Measurements from ENCODE around the gene INPP4A. TPM values are rescaled to one million over a fixed set of nuclear protein-coding genes. Genes with fewer than 3 reads are reported as not detected.

The INPP4A gene
- total RNA-seq, 4 donors from 2014 or later = 7.4 to 17.9 (median 9.4) TPM

- WGBS, 2 donors = 75 to 78% methylated on average over 10 of the region's 10 CpGs
- H3K36me3 ChIP-seq = peaks cover 0 to 54% (median 0%) of the 10 kb centered on the region in 3 donors
- H3K9me3 ChIP-seq = no peaks in the 10 kb centered on the region
- DNase-seq = no peak
- H3K27me3 ChIP-seq = no peaks in the 10 kb centered on the region
- intact Hi-C loops (cut with DNase I) = no loop called here
- no peaks in the 10 kb centered on the region for H3K4me1 ChIP-seq
- H3K4me3 ChIP-seq = no peak overlapping the region
- TF ChIP-seq POLR2A (IDR thresholded peaks at IDR 0.05) (no peak), CTCF (IDR thresholded peaks at IDR 0.05) (no peak)
- H3K27ac ChIP-seq = no peak overlapping the region
Observed at GRCh38 chr2:98637401-98638147, 192.9 kb downstream of the INPP4A start.

GRCh38 chr2:98643496-98644100 lies 198.9 kb downstream of the INPP4A start:
- 84 to 91% methylated on average over 5 of the region's 5 CpGs for WGBS, 2 donors
- peaks cover 0 to 25% (median 0%) of the 10 kb centered on the region in 3 donors for H3K36me3 ChIP-seq

More at GRCh38 chr2:98643496-98644100, 198.9 kb downstream of the INPP4A start:
- no peak for DNase-seq
- H3K9me3 ChIP-seq = no peaks in the 10 kb centered on the region
- H3K27me3 ChIP-seq = no peaks in the 10 kb centered on the region
- no peak overlapping the region for H3K4me3 ChIP-seq
- no peak for TF ChIP-seq CTCF (IDR thresholded peaks at IDR 0.05)
- no peak for TF ChIP-seq POLR2A (IDR thresholded peaks at IDR 0.05)
- H3K4me1 ChIP-seq = no peaks in the 10 kb centered on the region
- H3K27ac ChIP-seq = no peak overlapping the region
- intact Hi-C loops (cut with DNase I) = no loop called here

Other genes starting within 250 kb of the INPP4A start
- gene CNGA3, start 98.4 kb upstream of the INPP4A start, total RNA-seq = under 1 TPM in 3 of 4 donors, not detected in 1; 0.44 to 0.57 (median 0.48) TPM
- 10 to 100 TPM; 15.5 to 37.8 (median 19.4) TPM for gene COA5, start 163.7 kb downstream of the INPP4A start, total RNA-seq
- 10 to 100 TPM; 18.3 to 49.4 (median 36.3) TPM for gene UNC50, start 163.7 kb downstream of the INPP4A start, total RNA-seq

Data from esophagus squamous epithelium (tissue), 5 donors.